ENCODE data around the gene PAK2. TPM values are rescaled to one million over a fixed set of nuclear protein-coding genes. Genes with fewer than 3 reads are reported as not detected.

PAK2 gene
- total RNA-seq (10 to 100 TPM; 44.0 to 62.2 (median 54.7) TPM), polyA plus RNA-seq (10 to 100 TPM; 14.5 to 23.0 TPM)
- long read RNA-seq, donor 1, full-length matches to known transcripts = 20 of 30 reads
- long read RNA-seq, donor 1, partial matches to known transcripts = 8 of 30 reads
- long read RNA-seq, donor 1, other reads (novel, unspliced or antisense) = 2 of 30 reads
- long read RNA-seq, donor 2, full-length matches to known transcripts = 25 of 36 reads
- long read RNA-seq, donor 2, partial matches to known transcripts = 7 of 36 reads
- long read RNA-seq, donor 2, other reads (novel, unspliced or antisense) = 4 of 36 reads
- long read RNA-seq, donor 3, full-length matches to known transcripts = 33 of 82 reads
- long read RNA-seq, donor 3, partial matches to known transcripts = 26 of 82 reads
- long read RNA-seq, donor 3, other reads (novel, unspliced or antisense) = 23 of 82 reads

GRCh38 chr3:196739671-196740480, at the start of gene PAK2:
Gene PAK2 (plus strand): TSS chr3:196739857. CDS start chr3:196782647, 42,790 bp downstream.
- whole genome bisulfite sequencing, 2 donors = 1% methylated on average over 71 to 86 of the region's 86 CpGs
- TF ChIP-seq CTCF (IDR thresholded peaks at IDR 0.05) = peak in 3 of 9 donors; percentile 25 to 37 (median 29)
- peaks cover 0 to under 1% (median 0%) of the 10 kb centered on the region in 9 donors for H3K36me3 ChIP-seq
- peak within 1 kb of the TSS; percentile 82 to 99 (median 91) for H3K4me3 ChIP-seq
- H3K4me1 ChIP-seq = peaks cover 0 to 39% (median 17%) of the 10 kb centered on the region in 9 donors
- H3K27ac ChIP-seq = peak within 1 kb of the TSS; percentile 96 to 99 (median 98)
- ATAC-seq (peak; percentile 97 to 99 (median 98)), DNase-seq (peak; percentile 93 to 94)
- H3K27me3 ChIP-seq = no peaks in the 10 kb centered on the region
- intact Hi-C loops (cut with DNase I) = loop anchor here in 2 of 10 donors (5.0 kb wide), 2 partner anchors 72 to 202 kb away; partner anchors contain the start of gene NCBP2 (in 1 of the 2)
- H3K9me3 ChIP-seq = peaks cover 0 to 4% (median 0%) of the 10 kb centered on the region in 11 donors

GRCh38 chr3:196689941-196690660, 49.6 kb upstream of the PAK2 start:
- peak overlapping the region in 1 of 10 donors; percentile 86 for H3K27ac ChIP-seq
- no peak for ATAC-seq
- DNase-seq = no peak
- no peaks in the 10 kb centered on the region for H3K9me3 ChIP-seq
- 89 to 94% methylated on average over 17 of the region's 17 CpGs for WGBS, 2 donors
- intact Hi-C loops (cut with DNase I) = loop anchor here in 9 of 10 donors (5.0 to 10.0 kb wide), 4 partner anchors 83 to 163 kb away; no protein-coding TSS in a partner anchor
- peaks cover 0 to 5% (median 0%) of the 10 kb centered on the region in 7 donors for H3K27me3 ChIP-seq
- no peak for TF ChIP-seq CTCF (IDR thresholded peaks at IDR 0.05)
- peak overlapping the region in 1 of 10 donors; percentile 23 for H3K4me3 ChIP-seq
- no peaks in the 10 kb centered on the region for H3K36me3 ChIP-seq
- H3K4me1 ChIP-seq = peaks cover 0 to 73% (median under 1%) of the 10 kb centered on the region in 9 donors

- H3K4me3 ChIP-seq = peak overlapping the region in 1 of 10 donors; percentile 23
- H3K4me1 ChIP-seq = peaks cover 0 to 64% (median 0%) of the 10 kb centered on the region in 9 donors
- peaks cover 0 to 5% (median 0%) of the 10 kb centered on the region in 7 donors for H3K27me3 ChIP-seq
- ATAC-seq = no peak
- DNase-seq = no peak
- H3K9me3 ChIP-seq = no peaks in the 10 kb centered on the region
- peak overlapping the region in 1 of 10 donors; percentile 86 for H3K27ac ChIP-seq
- TF ChIP-seq CTCF (IDR thresholded peaks at IDR 0.05) = no peak
- no peaks in the 10 kb centered on the region for H3K36me3 ChIP-seq
- intact Hi-C loops (cut with DNase I) = no loop called here
- 75 to 77% methylated on average over 8 of the region's 8 CpGs for WGBS, 2 donors
Measured at GRCh38 chr3:196691386-196691785, 48.3 kb upstream of the PAK2 start.

Data from heart right ventricle (tissue), 16 donors.